Embryonic facial prominence (tissue), 1 donor: ENCODE measurements around the gene MKNK1.
A peak's percentile ranks its signal among the peaks of the same experiment; 100 is the strongest.

Experiments used
- DNase-seq: peaks from one replicate; pipeline ENCODE4 v3.0.0-alpha.2; 2016; ENCODE audit errors: extremely low spot score

MKNK1 gene

DNA sequence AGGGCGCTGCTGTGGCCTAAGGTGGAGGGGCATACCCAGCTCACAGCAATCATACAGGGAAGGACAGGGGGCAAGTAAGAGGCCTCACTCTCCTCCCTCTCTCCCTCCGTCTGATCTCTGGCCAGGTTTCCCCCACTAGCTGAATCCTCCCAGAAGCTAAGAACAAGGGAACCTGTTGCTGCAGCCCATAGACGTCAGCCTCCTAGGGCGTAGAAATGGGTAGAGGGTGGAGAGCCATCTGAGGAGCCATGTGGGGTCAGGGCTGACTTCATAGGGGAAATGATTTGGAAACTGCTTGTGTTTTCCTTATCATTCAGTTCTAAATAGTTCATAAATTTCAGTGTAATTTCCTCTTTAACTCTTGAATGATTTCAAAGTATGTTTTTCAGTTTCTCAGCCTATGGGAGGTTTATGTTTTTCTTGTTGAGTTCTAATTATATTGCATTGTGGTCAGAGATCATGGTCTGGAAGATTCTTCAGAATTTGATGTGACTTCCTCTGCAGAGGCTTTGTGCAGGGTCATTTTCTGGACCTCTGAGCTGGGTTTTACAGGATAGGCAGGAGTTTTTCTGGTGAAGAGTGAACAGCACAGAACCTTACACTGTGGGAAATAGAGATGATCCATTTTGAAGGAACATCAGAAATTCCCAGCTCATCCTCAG is 14.8 kb upstream of the MKNK1 start:
- DNase-seq = no peak

DNA sequence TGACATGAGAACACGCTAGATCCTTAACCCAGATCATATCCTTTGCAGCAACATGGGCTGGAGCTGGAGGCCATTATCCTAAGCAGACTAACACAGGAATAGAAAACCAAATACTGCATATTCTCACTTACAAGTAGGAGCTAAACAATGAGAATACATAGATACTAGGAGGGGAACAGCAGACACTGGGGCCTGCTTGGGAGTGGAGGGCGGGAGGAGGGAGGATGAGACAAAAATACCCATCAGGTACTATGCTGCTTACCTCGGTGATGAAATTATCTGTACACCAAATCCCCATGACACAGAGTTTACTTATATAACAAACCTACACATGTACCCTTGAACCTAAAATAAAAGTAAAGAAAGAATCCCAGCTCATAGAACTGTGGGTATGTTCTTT is 13.8 kb upstream of the MKNK1 start:
- DNase-seq = no peak

DNA sequence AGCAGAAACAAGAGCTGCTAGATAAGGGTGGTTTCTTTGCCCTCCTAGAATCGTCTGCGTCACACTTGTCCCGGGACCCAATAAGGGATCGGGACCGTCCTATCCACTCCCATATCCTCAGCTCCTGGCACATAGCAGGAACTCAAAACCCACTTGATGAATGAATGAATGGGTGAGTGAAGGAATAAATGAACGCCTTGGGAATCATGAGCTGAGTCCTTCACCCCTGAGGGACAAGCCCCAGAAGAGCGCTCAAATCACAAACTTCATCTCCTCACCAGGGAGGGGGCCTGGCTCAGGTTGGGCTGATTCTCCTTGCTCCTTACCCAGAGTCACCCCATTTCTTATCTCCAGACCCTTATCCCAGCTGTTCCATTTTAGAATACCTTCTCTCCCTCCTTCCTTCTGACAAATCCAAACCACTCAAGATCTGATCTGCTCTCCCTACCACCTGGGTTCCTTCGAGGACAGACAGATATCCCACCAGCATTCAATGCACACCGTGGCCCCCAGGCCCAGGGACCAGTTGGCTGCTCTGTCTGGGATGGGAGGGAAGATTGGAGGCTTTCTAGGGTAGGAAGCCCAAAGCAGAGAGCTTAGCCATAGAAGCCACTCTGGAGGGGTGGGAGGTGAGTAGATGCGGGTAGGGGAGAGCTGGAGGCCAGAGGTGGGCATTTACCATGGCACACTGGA is 13.2 kb upstream of the MKNK1 start:
- DNase-seq = no peak

DNA sequence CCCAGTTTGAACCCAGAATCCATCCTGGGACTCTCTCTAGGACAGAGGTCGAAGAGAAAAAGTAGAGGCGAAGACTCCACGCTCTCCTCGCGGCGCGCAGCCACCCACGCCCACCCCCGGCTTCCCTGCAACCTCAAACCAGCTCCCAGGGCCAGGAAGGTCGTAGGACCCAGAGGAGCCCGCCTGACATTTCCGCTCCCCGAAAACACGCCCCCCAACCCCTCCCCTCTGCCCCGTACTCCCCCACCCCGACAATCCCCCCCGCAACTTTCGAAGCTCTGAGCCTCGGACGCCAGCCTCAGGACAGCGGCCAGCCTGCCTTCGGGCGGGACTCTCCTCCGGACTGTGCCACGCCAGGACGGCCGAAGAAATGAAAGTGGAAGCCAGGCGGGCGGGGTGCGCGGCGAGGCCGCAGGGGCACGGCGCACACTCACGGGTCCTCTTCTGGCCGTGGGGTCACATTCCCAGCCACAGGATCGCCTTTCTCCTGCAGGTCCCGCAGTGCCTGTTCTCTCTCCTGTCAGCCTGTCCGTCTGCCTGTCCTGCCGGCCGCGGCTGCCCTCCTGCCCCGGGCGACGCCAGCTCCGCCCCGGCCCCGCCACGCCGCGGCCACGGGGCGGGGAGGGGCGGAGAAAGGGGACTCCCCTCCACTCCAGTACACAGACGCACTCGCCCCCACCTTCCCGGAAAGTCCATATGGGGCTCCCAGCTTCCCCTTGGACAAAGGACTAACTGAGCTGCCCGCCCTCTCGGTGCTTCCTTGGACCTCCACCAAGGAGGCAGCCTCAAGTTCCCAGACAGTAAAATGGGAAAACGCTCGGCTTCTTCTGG is 12.4 kb upstream of the MKNK1 start, which contains the start of gene MOB3C:
TSS of gene MOB3C (minus strand) at position 535 of the 831 bp plus-strand sequence. CDS start 3,490 bp downstream, outside the sequence.
- DNase-seq = peak; percentile 34

DNA sequence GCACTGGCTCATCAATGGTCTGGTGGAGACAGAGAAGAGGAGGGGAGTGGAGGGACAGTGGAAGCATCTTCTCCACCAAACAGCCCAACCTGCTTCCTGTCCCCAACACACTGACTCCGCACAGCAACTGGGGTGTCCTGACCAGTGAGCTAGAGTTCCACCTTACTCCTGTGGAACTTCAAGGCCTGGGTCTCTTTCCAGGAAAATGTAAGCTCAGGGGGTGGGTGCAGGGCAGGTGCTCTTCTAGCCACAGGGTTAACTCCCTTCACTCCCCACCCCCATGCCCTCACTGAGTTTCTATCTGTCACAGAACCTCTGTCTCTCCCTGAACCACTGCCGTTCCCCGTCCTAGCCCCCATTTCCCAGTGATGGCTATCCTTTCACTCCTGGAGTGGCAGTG is 11.7 kb upstream of the MKNK1 start:
- no peak for DNase-seq

DNA sequence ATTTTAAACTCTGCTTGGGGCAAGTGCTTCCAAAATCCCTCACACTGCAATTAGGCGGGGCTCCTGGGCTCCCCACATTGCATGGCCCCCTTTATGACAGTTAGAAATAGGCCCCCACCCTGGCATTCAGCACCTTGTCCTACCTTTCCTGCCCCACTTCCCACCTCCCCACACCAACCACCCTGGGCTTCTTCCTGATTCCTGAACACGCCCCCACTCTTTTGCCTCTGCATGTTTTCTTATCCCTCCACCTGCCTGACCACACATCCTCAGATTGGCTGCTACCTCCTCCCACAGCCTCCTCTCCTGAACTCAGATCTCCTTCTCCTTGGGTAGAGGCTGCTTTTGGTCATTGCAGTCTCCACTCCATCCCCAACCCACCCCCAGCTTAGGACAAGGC is 11.0 kb upstream of the MKNK1 start:
- DNase-seq = no peak

DNA sequence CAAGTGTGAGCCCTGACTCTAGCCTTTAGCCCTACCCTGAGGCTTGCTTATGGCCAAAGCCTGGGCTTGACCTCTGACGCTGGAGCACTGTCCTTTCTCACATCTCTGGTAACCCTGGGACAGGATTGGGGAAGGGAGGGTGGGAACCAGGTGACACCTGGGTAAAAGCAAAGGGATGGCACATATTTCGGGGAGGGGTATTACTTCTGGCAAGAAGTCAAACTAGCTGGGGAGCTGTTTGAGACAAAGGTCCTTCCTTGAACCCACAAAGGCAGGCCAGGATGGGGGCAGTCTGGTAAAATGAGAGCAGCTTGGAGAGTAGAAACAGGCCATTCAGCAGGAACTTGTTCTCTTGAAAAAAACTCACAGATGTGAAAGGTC is 10.5 kb upstream of the MKNK1 start:
- DNase-seq = no peak

DNA sequence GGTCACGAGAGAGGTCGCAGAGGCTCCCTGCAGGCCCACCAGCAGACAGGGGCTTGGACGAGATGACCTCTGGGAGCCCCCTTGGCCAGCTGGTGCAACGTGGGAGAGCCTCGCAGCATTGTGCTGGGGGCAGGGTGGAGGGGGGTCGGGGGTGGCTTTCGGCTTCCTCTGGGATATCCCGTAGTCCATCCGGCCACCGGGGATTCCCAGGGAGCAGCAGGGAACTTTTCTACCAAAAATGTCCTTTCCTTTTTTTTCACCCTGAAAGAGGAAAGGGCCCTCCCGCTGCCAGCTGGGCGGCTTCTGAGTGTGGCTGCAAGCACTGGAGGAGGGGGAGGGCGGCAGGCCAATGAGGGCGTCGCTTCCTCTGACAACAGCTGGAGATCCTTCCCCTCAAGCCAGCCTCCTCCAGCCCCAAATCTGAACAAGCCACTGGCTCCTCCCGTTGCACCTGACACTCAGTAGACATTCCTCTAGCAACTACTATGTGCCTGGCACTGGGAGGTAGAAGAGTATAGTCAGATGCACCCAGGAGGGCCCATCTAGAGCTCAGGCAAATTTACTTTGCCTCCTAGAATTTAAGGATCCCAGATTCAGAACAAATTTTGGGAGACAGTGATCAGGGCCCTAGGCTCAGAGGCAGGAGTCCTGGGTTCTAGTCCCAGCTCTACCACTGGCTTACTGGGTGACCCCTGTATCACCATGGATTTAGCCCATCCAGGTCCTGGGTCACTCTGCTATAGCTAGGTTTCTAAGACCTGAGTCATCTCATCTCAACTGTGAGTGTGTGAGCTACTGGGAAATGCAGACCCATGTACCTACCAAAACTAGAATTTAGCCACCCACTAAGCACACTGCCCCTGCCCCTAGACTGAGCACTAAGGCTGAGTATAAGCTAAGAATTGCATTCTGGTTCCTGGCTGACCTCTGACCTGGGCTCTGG is 9.9 kb upstream of the MKNK1 start:
- DNase-seq = no peak

DNA sequence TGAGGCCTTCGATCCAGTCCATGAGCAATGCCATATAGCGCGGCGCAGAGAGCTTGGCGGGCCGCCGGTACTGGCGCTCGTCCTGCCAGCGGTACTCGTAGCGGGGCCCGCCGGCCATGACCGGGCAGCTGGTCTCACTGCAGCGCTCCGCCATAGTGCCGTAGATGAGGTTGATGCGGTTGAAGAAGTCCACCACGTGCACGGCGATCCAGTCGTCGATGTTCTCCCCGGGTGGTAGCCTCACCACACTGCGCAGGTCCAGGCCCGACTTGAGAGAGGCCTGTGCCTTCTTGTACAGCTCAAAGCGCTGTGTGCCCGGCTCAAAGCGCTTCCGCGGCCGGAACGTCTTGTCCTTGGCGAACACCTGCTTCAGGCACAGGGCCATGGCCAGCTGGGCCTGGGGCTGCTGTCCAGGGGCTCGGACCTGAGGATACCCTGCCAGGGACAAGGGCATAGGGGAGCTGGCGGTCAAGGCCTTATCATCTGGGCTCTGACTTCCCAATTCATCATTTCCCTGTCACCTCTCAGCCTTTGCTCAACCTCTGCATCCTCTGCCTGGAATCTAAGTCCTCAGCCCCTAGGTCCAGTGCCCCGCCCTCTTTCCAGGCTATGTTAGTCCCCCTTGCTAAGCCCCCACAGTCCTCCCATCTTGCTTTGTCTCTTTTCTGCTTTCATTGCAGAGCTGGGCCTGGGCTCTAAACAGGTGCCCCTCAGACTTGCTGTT is 9.0 kb upstream of the MKNK1 start:
- DNase-seq = no peak

DNA sequence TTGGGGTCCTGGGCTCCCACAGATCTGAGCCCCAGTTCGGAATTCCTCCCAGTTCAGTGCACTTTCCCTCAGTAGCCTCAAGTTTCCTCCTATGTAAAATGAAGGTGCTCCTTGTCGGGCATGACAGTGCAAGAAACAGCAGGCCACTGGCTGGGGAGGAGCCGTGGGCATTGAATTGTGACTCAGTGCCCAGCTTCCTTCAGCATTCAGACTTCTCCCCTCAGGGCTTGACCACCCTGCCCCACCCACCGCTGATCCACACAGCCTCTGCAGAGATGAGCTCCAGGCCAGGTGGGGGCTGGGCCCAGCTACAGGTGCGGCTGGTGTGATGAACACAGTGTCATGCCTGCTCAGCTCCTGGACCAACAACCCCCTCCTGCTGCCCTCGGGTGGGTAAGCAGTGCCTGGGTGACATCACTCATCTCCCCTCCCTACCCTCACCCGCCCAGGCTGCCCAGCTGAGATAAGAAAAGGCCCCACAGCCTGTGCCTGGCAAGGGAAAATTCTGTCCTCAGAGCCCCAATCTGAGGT is 7.7 kb upstream of the MKNK1 start:
- no peak for DNase-seq

DNA sequence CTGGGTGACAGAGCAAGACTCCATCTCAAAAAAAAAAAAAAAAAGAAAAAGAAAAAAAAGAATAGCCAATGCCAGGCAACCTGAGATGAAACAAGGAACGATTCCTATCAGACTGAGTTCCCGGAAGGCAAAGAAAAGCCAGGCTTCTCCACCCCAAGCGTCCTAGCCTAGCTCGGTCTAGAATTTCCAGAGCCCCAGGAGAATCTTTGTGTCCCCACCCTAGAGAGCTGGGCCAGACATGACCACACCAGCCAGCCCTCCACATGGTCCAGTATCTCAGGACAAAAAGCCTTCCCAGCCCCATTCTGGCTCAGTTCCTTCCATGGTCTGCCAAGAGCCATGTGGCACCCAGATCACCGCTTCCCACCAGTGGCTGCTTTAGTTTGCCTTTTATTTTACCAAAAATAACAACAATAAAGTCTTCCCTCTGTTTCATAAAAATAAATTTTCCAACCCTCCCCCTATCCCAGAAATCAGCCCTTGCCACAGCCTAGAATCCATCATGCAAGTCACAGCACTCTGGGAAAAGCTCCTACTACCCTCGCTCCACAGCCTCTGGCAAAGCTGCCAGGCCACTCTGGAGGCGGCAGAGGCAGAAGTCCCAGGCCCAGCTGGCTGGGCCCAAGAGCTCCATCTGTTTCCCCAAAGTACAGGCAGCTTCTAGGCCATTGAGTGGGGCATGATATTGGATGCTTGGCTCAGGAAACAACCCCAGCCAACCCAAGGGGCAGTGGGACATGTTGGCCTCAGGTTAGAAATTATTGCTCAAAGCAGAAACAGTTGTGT is 3.5 kb upstream of the MKNK1 start:
- no peak for DNase-seq

DNA sequence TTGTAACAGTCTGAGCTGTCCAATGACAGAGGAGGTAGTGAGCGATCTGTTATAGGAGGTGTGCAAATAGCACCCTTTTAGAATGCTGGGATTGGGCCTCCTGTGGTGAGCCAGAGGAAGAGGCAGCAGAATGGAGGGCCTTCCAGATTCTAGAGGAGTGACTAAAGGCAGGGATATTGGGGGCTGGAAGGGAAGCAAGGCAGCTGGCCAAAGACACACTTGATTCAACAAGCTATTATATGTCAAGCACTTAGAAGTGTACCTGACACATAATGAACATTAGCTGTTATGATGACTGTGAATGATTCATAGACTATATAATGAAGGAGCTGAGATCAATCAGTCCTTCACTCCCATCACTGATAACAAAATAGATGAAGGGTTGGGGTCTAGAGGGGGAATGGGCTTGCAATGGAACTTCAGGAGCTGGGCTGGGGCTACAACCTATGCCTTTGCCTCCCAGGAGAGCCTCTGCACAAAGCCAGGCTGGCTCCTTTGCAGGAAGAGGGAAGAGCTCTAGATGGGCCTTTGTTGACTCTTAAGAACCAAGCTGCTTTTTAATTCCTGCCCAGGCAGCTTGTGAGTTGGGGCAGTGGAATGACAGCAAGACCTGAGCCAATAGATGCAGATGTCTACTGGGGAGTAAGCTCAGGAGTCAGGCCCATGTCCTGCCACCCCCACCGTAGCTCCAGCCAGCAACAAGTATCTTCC is 2.3 kb upstream of the MKNK1 start:
- no peak for DNase-seq

DNA sequence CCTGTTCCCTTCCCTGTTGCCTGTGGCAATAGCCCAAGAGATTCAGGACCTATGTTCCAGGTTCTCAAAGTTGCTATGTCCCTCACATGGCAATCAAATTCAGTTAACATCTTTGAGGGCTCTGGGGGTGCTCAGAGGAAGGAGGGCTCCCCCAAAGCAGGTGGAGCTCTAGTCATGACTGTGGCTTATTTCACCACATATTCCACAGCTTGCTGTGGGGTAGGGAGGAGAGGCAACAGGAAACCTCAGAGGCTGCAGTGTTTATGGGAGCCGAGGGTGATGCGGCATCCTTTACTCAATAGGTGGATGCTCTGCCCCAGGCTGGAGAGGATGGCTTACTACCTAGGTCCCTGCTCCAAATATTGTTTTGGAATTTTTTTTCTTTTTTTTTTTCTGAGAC is 1.2 kb upstream of the MKNK1 start:
- DNase-seq = no peak

DNA sequence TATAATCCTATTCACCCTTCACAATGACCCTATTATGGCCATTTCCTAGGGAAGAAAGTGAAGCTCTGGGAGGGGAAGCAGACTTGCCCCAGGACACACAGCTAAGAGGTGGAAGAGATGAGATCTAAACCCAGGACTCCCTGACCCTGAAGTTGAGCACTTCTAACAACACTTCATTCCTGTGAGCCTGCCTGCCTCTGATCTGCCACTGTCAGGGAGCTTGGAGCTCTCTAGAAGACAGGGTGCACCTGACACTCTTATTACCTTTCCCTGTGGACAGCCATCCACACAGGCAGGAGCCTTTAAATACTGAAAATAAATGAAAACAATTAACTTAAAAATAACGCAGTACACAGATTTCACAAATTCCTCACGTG is 599 bp downstream of the MKNK1 start:
- no peak for DNase-seq

DNA sequence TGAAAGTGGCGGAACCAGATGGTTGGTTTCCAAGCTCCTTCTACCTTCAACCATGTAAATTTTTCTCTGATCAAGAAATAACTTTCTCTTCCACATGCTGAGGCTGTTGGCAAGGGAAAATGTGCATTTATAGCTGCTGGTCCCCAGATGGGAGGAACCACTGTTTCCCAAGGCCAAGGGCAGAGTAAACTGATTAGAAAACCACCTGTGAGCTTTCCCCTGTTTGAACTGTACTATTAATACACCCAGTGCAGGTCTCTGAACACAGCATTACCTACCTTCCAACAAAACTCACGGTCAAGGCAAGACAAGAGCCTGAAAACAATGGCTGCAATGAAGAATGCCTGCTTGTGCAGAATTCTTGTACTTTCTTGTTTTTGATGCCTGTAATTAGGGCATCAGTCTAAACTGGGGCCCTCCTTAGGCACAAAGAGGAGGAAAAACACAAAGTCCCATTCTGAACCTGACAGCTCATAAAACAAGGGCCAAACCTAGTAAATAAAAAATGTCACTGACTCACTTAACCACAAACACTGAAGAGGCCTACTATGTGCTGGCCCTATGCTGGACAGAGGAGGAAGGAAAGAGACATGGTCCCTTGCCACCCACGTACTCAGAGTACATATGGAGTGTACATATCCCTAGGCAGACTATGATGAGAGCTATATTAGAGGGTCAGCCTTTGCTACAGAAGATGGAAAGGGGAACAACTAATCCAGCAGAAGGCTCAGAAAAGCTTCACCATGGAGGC is 2.6 kb downstream of the MKNK1 start:
- no peak for DNase-seq

DNA sequence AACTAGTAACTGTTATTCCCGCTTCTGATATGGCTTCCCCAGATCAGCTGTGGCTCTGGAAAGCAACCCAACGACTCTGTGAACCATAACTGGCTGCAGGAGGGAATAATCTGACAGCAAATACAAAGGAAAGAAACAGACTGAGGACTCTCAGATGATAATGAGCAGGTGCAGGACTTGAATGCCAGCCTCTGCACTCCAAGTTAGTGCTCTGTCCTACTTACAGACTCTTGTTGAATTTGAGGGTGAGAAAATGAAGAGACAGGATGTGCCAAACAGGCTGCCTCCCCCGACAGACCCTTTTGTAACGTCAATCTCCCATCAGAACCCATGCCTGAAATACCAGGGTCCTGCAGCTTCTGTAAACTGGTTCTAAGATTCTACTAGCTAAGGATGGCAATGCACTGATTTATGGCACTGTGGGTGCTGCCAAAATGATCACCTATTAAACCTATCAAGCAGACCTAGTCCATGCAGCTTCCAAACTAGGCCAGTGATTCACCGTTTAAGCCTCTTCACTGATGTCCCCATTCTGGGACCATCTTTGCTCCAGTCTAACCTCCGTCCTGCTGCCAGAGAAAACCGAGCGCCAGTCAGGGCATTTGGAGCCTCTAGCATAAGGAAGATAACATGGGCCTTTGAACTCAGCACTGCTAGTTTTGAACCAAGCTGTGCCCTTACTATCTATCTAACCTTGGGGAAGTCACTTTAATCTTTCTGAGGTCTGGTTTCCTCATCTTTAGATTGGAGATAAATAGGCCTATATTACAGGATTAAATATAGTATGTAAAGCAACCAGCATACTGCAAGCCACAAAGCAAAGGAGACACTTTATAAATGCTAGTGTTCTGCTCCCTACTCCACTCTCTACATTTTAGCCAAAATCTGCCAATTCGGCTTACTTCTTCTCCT is 4.8 kb downstream of the MKNK1 start:
- DNase-seq = no peak

DNA sequence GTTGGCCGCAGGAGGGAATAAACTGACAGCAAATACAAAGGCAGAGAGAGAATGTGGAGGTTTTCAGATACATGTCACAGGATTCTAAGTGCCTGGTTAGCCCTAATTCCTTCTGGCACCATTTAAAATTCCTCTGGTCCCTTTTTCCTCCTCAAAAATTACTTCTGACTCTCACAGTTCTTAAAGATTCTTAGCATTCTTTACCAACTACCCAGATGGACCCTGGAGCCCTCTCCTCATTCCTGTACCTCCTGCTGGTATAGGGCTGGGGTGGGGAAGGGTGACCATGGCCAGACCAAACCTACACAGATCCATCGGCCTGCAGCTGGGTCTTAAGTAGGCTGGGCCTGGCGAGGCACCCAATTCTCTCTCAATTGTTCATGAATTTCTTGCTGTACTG is 7.2 kb downstream of the MKNK1 start:
- no peak for DNase-seq

DNA sequence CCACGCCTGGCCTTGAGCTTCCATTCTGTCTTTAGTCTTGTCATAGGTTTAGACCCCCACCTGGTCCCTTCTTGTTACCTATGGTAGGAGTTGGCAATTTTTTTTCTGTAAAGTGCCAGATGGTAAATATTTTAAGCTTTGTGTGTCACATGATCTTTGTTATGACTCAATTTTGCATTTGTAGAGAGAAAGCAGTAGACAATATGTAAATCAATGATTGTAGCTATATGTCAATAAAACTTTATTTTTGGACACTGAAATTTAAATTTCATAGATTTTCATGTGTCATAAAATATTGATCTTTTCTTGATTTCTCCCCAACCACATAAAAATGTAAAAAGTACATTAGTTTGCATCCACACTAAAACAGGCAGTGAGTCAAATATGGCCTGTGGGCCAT is 8.0 kb downstream of the MKNK1 start:
- no peak for DNase-seq
